Activated CD8-positive, alpha-beta memory T cell treated with anti-CD3 and anti-CD28 coated beads for 36 hours (primary cell): Measurements from ENCODE around the gene MAP3K20. TPM values are rescaled to one million over a fixed set of nuclear protein-coding genes. Genes with fewer than 3 reads are reported as not detected.
"Not testable (repeated sequence)": the region's sequence is repeated elsewhere in the genome, so short reads cannot be mapped to it uniquely, and the experiment has no call there.

ENCODE experiments used
- CTCF ChIA-PET: fragments of 350-600 bp; sonication (Branson Sonifier 250); formaldehyde crosslinking; loops from one replicate; lab custom pipeline; 2021; ENCODE audit warnings: antibody characterized with exemption; lab: Charles Lee
- POLR2A ChIA-PET: fragments of 350-600 bp; sonication (Branson Sonifier 250); formaldehyde crosslinking; loops from one replicate; lab custom pipeline; 2021; ENCODE audit warnings: antibody characterized with exemption; lab: Charles Lee
- total RNA-seq, 2 experiments: library from RNA; stranded (reverse); gene quantifications; one replicate each; pipeline ENCODE4 v1.2.3, GENCODE V29; 2021

The MAP3K20 gene
- total RNA-seq, 2 experiments from 2014 or later = 10.5 to 11.3 TPM

- ChIA-PET CTCF (no interaction called here), POLR2A (no interaction called here)
Measured at GRCh38 chr2:173077506-173078177, 2.0 kb downstream of the MAP3K20 start.

DNA sequence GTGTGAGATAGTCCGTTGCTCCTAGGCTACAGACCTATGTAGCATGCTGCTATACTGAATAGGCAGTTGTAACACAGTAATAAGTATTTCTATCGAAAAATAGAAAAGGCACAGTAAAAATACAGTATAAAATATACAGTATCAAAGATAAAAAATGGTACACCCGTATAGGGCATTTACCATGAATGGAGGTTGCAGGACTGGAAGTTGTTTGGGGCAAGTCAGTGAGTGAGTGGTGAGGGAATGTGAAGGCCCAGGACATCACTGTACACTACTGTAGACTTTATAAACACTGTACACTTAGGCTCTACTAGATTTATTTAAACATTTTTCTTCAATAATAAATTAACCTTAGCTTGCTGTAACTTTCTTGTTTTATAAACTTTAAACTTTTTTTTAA is 3.5 kb downstream of the MAP3K20 start:
- POLR2A ChIA-PET = no interaction called here
- CTCF ChIA-PET = no interaction called here

- ChIA-PET CTCF (no interaction called here), POLR2A (no interaction called here)
Measured at GRCh38 chr2:173079973-173080860, 4.6 kb downstream of the MAP3K20 start.

DNA sequence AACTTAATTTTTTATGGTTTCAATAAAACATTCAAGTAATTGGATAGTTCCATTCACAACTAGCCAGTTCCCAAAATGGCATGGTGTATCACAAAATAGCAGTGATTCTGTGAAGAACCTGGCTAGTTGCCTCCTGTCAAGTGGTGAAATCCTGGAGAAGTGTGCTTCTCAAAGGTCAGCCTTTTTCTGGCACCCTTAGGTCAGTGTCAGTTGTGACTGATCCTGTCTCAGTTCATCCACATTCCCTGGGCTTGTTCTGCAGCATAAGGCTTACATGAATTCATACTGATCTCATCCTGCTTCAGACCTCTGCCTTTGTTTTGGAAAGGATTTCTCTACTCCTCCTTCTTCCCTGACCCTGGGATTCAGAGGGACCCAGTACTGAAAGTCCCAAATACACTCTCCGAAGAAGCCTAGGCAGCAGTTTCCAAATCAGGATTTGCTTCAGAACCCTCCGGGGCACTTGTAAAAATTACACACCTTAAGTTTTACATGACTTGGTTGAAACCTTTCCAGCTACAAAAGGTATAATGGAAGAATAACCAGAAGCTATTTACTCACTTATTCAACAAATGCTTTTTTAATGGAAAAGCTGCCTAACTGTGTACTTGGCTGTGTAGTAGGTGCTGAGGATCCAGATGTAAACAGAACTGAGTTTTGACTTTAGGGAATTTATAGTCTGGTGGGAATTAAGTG is 11.0 kb downstream of the MAP3K20 start:
- POLR2A ChIA-PET = no interaction called here
- CTCF ChIA-PET = no interaction called here

GRCh38 chr2:173087214-173087581 is 11.6 kb downstream of the MAP3K20 start:
- POLR2A ChIA-PET = no interaction called here

GRCh38 chr2:173087793-173088496 is 12.3 kb downstream of the MAP3K20 start:
- POLR2A ChIA-PET = no interaction called here
- CTCF ChIA-PET = no interaction called here

More at GRCh38 chr2:173087214-173087581, 11.6 kb downstream of the MAP3K20 start:
- CTCF ChIA-PET = no interaction called here

- POLR2A ChIA-PET = no interaction called here
- CTCF ChIA-PET = no interaction called here
Measured at GRCh38 chr2:173090276-173090877, 14.7 kb downstream of the MAP3K20 start.

DNA sequence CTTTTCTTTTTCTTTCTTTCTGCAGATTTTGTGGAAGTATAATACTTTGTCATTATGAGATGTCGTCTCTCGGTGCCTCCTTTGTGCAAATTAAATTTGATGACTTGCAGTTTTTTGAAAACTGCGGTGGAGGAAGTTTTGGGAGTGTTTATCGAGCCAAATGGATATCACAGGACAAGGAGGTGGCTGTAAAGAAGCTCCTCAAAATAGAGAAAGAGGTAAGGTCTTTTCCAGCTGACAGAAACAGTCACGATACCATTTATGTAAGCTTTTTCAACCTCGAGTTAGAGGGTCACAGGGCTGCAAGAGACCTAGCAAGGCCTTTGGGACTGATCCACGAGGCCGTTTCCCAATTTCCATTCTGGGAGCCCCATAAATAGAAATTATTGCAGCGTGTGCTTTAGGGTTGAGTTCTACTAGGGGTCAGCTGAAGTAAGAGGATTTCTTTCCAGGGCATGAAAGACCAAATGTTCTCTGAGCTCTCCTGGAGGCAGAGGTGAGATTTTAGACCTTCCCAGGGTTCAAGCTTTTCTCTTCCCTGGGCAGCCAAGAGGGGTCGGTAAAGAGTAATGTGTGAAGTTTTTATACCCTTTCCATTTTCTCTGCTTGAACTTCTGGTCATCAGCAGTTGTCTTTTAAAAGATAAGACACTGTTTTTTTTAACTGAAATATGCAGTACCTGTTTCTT is 15.5 kb downstream of the MAP3K20 start:
- ChIA-PET POLR2A (no interaction called here), CTCF (interaction anchor here (1.0 kb wide), 1 partner anchor 120 kb away, joined by 4 read pairs; no protein-coding TSS in a partner anchor)

DNA sequence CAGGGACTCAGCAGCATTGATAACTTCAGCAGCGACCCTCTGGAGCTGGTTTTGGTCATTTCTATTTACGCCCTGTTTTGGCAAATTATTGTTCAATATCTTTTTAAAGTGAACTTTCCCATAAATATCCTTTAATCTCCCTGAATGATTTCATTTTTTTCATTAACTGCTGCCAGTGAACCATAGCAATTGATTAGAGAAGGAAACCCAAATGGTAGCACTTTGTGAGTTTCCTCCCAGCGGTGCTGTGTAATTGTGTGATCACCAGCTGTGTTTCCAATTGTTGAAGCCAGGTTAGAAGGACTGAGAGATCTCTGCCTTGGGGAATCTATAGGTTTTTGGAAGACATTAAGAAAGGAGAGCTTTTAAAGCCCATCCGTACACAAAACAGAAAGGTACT is 16.3 kb downstream of the MAP3K20 start:
- ChIA-PET CTCF (interaction anchor here (0.9 to 1.0 kb wide), 2 partner anchors 30 to 119 kb away, joined by 3 to 4 read pairs; no protein-coding TSS in a partner anchor), POLR2A (no interaction called here)

DNA sequence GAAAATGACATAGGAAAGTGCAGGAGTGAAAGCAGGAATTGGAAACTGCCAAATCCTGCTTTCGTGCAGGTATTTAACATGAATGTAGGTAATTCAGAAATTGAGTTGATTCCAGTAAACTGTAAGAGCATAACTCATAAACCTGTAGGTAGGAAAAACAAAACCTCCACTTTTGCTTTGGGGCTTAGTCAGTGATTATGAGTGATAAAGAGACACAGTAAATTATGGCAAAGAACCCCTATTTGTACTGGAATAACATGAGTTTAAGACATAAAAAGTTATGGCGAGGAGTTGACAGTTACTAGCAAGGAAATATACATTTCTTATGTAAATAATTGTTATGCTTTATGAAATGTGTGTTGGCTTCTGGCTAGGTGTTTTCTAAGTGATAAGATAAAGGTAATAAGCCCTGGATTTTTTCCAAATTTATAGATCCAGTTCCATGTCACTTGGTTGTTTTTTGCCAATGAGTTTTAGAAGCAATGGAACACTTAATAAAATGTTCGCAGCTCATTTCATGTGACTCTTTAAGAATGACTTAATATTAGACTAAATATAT is 17.3 kb downstream of the MAP3K20 start:
- POLR2A ChIA-PET = no interaction called here
- CTCF ChIA-PET = no interaction called here

DNA sequence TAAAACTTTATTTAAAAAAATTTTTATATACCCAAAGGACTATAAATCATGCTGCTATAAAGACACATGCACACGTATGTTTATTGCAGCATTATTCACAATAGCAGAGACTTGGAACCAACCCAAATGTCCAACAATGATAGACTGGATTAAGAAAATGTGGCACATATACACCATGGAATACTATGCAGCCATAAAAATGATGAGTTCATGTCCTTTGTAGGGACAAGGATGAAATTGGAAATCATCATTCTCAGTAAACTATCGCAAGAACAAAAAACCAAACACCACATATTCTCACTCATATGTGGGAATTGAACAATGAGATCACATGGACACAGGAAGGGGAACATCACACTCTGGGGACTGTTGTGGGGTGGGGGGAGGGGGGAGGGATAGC is 18.0 kb downstream of the MAP3K20 start:
- POLR2A ChIA-PET, CTCF ChIA-PET: not testable (repeated sequence)

GRCh38 chr2:173094731-173095130 is 19.1 kb downstream of the MAP3K20 start:
- ChIA-PET POLR2A (no interaction called here), CTCF (no interaction called here)

DNA sequence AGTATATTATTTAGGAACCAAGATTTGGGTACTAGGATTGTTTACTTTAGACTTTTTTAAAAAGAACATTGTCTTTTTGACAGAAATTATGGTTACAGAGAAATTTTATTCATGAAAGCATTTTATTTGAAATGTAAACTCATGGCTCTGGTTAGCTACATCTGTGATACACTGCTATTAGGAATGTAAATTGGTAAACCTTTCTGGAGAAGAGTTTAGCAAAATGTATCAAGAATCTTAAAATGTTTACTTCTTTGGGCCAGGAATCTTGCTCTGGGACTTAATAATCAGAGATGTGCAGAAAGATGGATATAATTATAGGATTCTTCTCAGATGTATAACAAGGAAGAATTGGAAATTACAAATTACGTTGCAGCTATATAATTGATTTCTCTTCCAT is 19.7 kb downstream of the MAP3K20 start:
- CTCF ChIA-PET = no interaction called here
- POLR2A ChIA-PET = no interaction called here

GRCh38 chr2:173099271-173099670 is 23.6 kb downstream of the MAP3K20 start:
- POLR2A ChIA-PET = no interaction called here
- CTCF ChIA-PET = no interaction called here

- ChIA-PET POLR2A (no interaction called here), CTCF (interaction anchor here (0.6 kb wide), 1 partner anchor 45 kb away, joined by 3 read pairs; no protein-coding TSS in a partner anchor)
Measured at GRCh38 chr2:173099804-173100203, 24.2 kb downstream of the MAP3K20 start.

DNA sequence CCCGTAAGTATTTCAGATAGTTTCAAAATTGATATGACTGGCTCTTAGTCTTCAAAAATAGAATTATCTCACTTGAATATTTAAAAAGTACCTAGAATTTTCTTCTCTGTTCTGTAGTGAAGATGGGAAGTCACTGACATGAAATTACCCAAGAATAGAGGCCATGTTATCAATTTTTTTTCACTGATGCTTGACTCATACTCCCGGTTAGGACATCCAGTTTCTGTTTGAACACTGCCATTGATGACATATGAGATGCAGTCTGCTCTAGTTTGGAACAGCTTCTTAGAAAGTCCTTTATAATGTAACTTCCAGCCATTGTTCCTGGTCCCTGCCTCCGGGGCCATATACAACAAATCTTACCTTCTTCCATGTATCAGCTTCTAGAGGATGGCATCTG is 26.0 kb downstream of the MAP3K20 start:
- ChIA-PET POLR2A (no interaction called here), CTCF (no interaction called here)

DNA sequence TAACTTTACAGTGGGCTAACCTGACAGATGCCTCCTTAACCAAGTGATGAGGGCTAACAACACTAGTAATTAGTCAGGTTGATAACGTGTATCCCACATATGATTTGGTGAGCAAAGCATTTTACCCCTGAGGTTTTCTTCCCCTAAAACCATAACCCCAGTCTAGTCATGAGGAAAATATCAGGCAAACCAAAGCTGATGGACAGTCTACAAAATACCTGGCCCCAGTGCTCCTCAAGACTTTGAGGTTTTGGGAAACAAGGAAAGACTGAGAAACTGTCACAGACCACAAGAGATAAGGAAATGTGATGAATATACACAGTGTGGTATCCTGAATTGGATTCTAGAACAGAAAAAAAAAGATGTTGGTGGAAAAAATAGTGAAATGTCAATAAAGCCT is 28.5 kb downstream of the MAP3K20 start:
- POLR2A ChIA-PET = no interaction called here
- CTCF ChIA-PET = no interaction called here

DNA sequence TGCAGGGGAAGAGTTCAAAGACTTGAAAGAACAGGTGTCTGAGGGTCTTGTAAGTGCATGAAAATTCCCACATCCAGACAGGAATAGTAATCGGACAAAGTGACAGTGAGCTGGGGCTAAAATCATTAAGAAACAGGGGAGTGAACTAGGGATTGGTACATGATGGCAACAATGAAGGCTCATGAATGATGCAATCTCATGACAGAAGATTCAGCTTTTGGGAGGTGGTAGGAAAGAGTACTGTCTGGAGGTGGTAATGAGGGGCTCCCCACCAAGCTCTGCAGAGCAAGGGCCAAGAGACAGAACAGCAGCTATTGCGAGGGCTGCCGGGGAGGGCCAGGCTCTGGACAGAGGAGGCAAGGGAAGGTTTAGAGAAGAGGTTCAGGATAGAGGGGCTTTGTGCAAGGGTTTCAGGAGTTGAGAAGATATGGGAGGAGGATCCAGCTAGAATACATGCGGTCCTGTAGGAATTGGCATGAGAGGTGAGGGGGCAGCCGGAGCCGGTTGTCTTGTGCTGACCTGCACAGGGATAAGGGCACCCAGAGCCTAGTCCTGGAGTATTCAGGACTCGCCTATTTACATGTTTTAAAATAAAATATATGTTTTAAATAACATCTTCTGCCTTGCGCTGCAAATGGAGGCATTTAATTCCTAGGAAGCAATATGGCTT is 31.4 kb downstream of the MAP3K20 start:
- ChIA-PET POLR2A (no interaction called here), CTCF (no interaction called here)
